Thyroid gland (tissue), 4 donors: Measurements from ENCODE around the gene PKP4. TPM values are rescaled to one million over a fixed set of nuclear protein-coding genes. Genes with fewer than 3 reads are reported as not detected.

Source experiments
- DNase-seq, 2 donors: peaks; one replicate each; pipeline ENCODE4 v3.0.0-alpha.2; 2019
- H3K27ac ChIP-seq, 3 donors: fragments of 200-600 bp; sonication (generic); 1 replicate in 2 of 3; 2 replicates in 1 of 3; pipeline ENCODE4 v1.5.1; 2016 to 2019; ENCODE audit warnings: mild to moderate bottlenecking in 1 of 3, moderate library complexity in 1 of 3
- H3K27me3 ChIP-seq: fragments of 200-600 bp; sonication (generic); one replicate; pipeline ENCODE4 v1.5.1; 2019
- H3K36me3 ChIP-seq, 2 donors: fragments of 200-600 bp; sonication (generic); one replicate each; pipeline ENCODE4 v1.5.1; 2016 to 2019
- H3K4me1 ChIP-seq, 2 donors: fragments of 200-600 bp; sonication (generic); one replicate each; pipeline ENCODE4 v1.5.1; 2017 to 2019
- H3K4me3 ChIP-seq, 3 donors: fragments of 200-600 bp; sonication (generic); replicated peaks in 1 of 3; 1 replicate in 2 of 3; 2 replicates in 1 of 3; pipeline ENCODE4 v1.5.1; 2016; ENCODE audit warnings: mild to moderate bottlenecking in 1 of 3
- H3K9me3 ChIP-seq: fragments of 200-600 bp; sonication (generic); one replicate; pipeline ENCODE4 v1.5.1; 2017
- CTCF ChIP-seq, 6 experiments: fragments of 200-600 bp in 3 of 6; fragments of 450-650 bp in 3 of 6; sonication (generic) in 3 of 6; IDR thresholded peaks; one replicate each; pipeline ENCODE4 v1.5.1; 2016 to 2019; ENCODE audit warnings: antibody characterized with exemption in 6 of 6, mild to moderate bottlenecking in 2 of 6, inconsistent platforms in 1 of 6, moderate library complexity in 1 of 6
- POLR2A ChIP-seq, 2 donors: fragments of 450-650 bp; IDR thresholded peaks; one replicate each; pipeline ENCODE4 v1.6.1; 2017; ENCODE audit warnings: antibody characterized with exemption in 2 of 2, mild to moderate bottlenecking in 2 of 2, moderate library complexity in 1 of 2
- WGBS, 2 donors: methylation state at CpG; one replicate each; pipeline ENCODE4 v1.1.5; 2017; 5-methylcytosine and 5-hydroxymethylcytosine counted together
- intact Hi-C: fragments of 100-400 bp; cut with DNase I; formaldehyde crosslinking; loops from one replicate; pipeline ENCODE4 v1.15.1; 2023
- total RNA-seq, 4 donors: library from RNA; depleted of rRNA; stranded (reverse); fragments of >200 nt; gene quantifications; one replicate each; pipeline ENCODE4 v1.2.3, GENCODE V29; 2016

PKP4 gene
- total RNA-seq, 4 donors from 2014 or later: 117 to 155 (median 136) TPM

GRCh38 chr2:158686210-158686691 lies 229.5 kb downstream of the PKP4 start:
- WGBS, 2 donors: 69 to 70% methylated on average over 11 of the region's 11 CpGs
- Histone ChIP-seq H3K4me1 (no peaks in the 10 kb centered on the region), H3K36me3 (no peaks in the 10 kb centered on the region), H3K9me3 (no peaks in the 10 kb centered on the region), H3K4me3 (no peak overlapping the region), H3K27ac (no peak overlapping the region), H3K27me3 (no peaks in the 10 kb centered on the region)
- no peak for TF ChIP-seq POLR2A (IDR thresholded peaks at IDR 0.05)
- TF ChIP-seq CTCF (IDR thresholded peaks at IDR 0.05): no peak
- DNase-seq: no peak
- intact Hi-C loops: no loop called here

- no peak for TF ChIP-seq CTCF (IDR thresholded peaks at IDR 0.05)
- no peak for TF ChIP-seq POLR2A (IDR thresholded peaks at IDR 0.05)
- H3K4me1 ChIP-seq: no peaks in the 10 kb centered on the region
- DNase-seq: no peak
- WGBS, 2 donors: 97 to 98% methylated on average over 3 of the region's 3 CpGs
- intact Hi-C loops: no loop called here
- no peak overlapping the region for H3K4me3 ChIP-seq
- no peaks in the 10 kb centered on the region for H3K36me3 ChIP-seq
- H3K27me3 ChIP-seq: no peaks in the 10 kb centered on the region
- H3K9me3 ChIP-seq: no peaks in the 10 kb centered on the region
- H3K27ac ChIP-seq: no peak overlapping the region
Observed at GRCh38 chr2:158687315-158687714, 230.6 kb downstream of the PKP4 start.

- Histone ChIP-seq H3K9me3 (no peaks in the 10 kb centered on the region), H3K27ac (no peak overlapping the region), H3K4me1 (no peaks in the 10 kb centered on the region), H3K4me3 (no peak overlapping the region), H3K36me3 (no peaks in the 10 kb centered on the region), H3K27me3 (no peaks in the 10 kb centered on the region)
- TF ChIP-seq POLR2A (IDR thresholded peaks at IDR 0.05) (no peak), CTCF (IDR thresholded peaks at IDR 0.05) (no peak)
- 61 to 80% methylated on average over 4 of the region's 4 CpGs for WGBS, 2 donors
- intact Hi-C loops: no loop called here
- no peak for DNase-seq
Observed at GRCh38 chr2:158688721-158689120, 232.0 kb downstream of the PKP4 start.

- DNase-seq: no peak
- no peaks in the 10 kb centered on the region for H3K36me3 ChIP-seq
- intact Hi-C loops: no loop called here
- TF ChIP-seq POLR2A (IDR thresholded peaks at IDR 0.05) (no peak), CTCF (IDR thresholded peaks at IDR 0.05) (no peak)
- 83 to 91% methylated on average over 5 of the region's 5 CpGs for WGBS, 2 donors
- no peak overlapping the region for H3K27ac ChIP-seq
- H3K4me3 ChIP-seq: no peak overlapping the region
- no peaks in the 10 kb centered on the region for H3K4me1 ChIP-seq
- no peaks in the 10 kb centered on the region for H3K27me3 ChIP-seq
- H3K9me3 ChIP-seq: no peaks in the 10 kb centered on the region
Observed at GRCh38 chr2:158689391-158689790, 232.6 kb downstream of the PKP4 start.

- no peaks in the 10 kb centered on the region for H3K9me3 ChIP-seq
- intact Hi-C loops: no loop called here
- WGBS, 2 donors: 89 to 93% methylated on average over 2 of the region's 2 CpGs
- TF ChIP-seq POLR2A (IDR thresholded peaks at IDR 0.05) (no peak), CTCF (IDR thresholded peaks at IDR 0.05) (no peak)
- H3K27ac ChIP-seq: no peak overlapping the region
- H3K27me3 ChIP-seq: no peaks in the 10 kb centered on the region
- H3K4me3 ChIP-seq: no peak overlapping the region
- H3K36me3 ChIP-seq: no peaks in the 10 kb centered on the region
- no peaks in the 10 kb centered on the region for H3K4me1 ChIP-seq
- no peak for DNase-seq
Observed at GRCh38 chr2:158690823-158691222, 234.1 kb downstream of the PKP4 start.
